Measurements from ENCODE around the gene NYAP2. TPM values are rescaled to one million over a fixed set of nuclear protein-coding genes. Genes with fewer than 3 reads are reported as not detected.

The NYAP2 gene
- total and polyA plus RNA-seq, 10 of the 15 experiments (the other 5 are each of a cell fraction or from before 2014, with no cell fraction given) = 0.03 TPM; not detected in 9

- TF ChIP-seq, protein P1, sequence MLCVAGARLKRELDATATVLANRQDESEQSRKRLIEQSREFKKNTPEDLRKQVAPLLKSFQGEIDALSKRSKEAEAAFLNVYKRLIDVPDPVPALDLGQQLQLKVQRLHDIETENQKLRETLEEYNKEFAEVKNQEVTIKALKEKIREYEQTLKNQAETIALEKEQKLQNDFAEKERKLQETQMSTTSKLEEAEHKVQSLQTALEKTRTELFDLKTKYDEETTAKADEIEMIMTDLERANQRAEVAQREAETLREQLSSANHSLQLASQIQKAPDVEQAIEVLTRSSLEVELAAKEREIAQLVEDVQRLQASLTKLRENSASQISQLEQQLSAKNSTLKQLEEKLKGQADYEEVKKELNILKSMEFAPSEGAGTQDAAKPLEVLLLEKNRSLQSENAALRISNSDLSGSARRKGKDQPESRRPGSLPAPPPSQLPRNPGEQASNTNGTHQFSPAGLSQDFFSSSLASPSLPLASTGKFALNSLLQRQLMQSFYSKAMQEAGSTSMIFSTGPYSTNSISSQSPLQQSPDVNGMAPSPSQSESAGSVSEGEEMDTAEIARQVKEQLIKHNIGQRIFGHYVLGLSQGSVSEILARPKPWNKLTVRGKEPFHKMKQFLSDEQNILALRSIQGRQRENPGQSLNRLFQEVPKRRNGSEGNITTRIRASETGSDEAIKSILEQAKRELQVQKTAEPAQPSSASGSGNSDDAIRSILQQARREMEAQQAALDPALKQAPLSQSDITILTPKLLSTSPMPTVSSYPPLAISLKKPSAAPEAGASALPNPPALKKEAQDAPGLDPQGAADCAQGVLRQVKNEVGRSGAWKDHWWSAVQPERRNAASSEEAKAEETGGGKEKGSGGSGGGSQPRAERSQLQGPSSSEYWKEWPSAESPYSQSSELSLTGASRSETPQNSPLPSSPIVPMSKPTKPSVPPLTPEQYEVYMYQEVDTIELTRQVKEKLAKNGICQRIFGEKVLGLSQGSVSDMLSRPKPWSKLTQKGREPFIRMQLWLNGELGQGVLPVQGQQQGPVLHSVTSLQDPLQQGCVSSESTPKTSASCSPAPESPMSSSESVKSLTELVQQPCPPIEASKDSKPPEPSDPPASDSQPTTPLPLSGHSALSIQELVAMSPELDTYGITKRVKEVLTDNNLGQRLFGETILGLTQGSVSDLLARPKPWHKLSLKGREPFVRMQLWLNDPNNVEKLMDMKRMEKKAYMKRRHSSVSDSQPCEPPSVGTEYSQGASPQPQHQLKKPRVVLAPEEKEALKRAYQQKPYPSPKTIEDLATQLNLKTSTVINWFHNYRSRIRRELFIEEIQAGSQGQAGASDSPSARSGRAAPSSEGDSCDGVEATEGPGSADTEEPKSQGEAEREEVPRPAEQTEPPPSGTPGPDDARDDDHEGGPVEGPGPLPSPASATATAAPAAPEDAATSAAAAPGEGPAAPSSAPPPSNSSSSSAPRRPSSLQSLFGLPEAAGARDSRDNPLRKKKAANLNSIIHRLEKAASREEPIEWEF (IDR thresholded peaks at IDR 0.05; ENCODE audit: insufficient replicate concordance, low read depth, low read length) = no peak
- no peak for TF ChIP-seq TCF12 (IDR thresholded peaks at IDR 0.05; ENCODE audit: low read depth, low read length)
- no peak for TF ChIP-seq KAT2A (conservative IDR thresholded peaks at IDR 0.05; ENCODE audit: control insufficient read depth, low read depth, low read length)
- TF ChIP-seq, protein P2, sequence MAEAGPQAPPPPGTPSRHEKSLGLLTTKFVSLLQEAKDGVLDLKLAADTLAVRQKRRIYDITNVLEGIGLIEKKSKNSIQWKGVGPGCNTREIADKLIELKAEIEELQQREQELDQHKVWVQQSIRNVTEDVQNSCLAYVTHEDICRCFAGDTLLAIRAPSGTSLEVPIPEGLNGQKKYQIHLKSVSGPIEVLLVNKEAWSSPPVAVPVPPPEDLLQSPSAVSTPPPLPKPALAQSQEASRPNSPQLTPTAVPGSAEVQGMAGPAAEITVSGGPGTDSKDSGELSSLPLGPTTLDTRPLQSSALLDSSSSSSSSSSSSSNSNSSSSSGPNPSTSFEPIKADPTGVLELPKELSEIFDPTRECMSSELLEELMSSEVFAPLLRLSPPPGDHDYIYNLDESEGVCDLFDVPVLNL (IDR thresholded peaks at IDR 0.05; ENCODE audit: low read depth, low read length) = no peak
Observed at GRCh38 chr2:225354281-225354774, 45.2 kb upstream of the NYAP2 start (continued).

DNA sequence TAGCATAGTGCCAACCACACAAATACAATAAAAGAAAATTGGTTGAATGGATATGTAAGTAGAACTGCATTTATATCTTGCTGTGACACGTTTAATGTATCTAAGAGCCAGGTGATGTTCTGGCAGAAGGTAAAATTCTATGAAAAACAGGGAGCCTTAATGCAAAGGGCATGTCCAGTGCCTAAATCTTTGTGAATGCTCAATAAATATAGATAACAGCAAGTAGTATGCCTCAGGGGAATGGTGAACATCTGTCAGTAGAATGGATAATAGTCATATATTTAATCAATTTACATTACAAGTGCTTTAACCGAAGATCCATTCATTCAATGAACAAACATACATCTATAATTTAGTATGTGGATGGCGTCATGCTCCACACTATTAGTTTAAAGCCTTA is 43.7 kb upstream of the NYAP2 start:
- H3K4me3 ChIP-seq = no peak overlapping the region
- no peaks in the 10 kb centered on the region for H4K20me1 ChIP-seq (ENCODE audit: control insufficient read depth, insufficient read depth)
- no peak for ATAC-seq
- no peak overlapping the region for H3K27ac ChIP-seq (ENCODE audit: control insufficient read depth, insufficient read depth)
- H3K4me2 ChIP-seq (ENCODE audit: control insufficient read depth, insufficient read depth) = no peak overlapping the region
- 0% methylated on average over 3 of the region's 3 CpGs for WGBS (ENCODE audit: insufficient coverage, insufficient replicate concordance, low lambda C conversion rate, missing lambda C conversion rate)
- no peaks in the 10 kb centered on the region for H3K79me2 ChIP-seq (ENCODE audit: control insufficient read depth, insufficient read depth, low read length)
- H2AFZ ChIP-seq (ENCODE audit: control insufficient read depth, low read depth, low read length) = no peak overlapping the region
- in situ Hi-C loops (cut with MboI) = no loop called here
- ChIA-PET RAD21 (ENCODE audit: unreplicated experiment) (no interaction called here), SMC1A (ENCODE audit: uncharacterized antibody, unreplicated experiment) (no interaction called here), CTCF (no interaction called here), POLR2A (no interaction called here)
- no peak overlapping the region for H3K9ac ChIP-seq (ENCODE audit: control insufficient read depth, insufficient read depth, low read length)
- H3K9me3 ChIP-seq (replicated peaks; ENCODE audit: control insufficient read depth, insufficient read depth, low read length) = no peaks in the 10 kb centered on the region
- no TSS peak for BruUV-seq (replicated peaks)
- DNase-seq (ENCODE audit: low read depth, low spot score) = no peak
- H3K4me1 ChIP-seq (ENCODE audit: control insufficient read depth, insufficient read depth, low read length) = no peaks in the 10 kb centered on the region
- FAIRE-seq = no peak
- no peaks in the 10 kb centered on the region; a peak in 1 of 4 replicates for H3K27me3 ChIP-seq (replicated peaks in 1 of 2; ENCODE audit: control insufficient read depth in 2 of 2, insufficient read depth in 2 of 2, low read length in 1 of 2)
- intact Hi-C loops (cut with micrococcal nuclease; ENCODE audit: unreplicated experiment) = no loop called here
- H3K36me3 ChIP-seq (ENCODE audit: control insufficient read depth in 2 of 2, insufficient read depth in 2 of 2, low read length in 1 of 2) = no peaks in the 10 kb centered on the region
- TF ChIP-seq ZBTB11 (CRISPR knock-in tag; IDR thresholded peaks at IDR 0.05) = no peak
- no peak for TF ChIP-seq CREM (IDR thresholded peaks at IDR 0.05; ENCODE audit: low read depth)
- TF ChIP-seq, protein P3, sequence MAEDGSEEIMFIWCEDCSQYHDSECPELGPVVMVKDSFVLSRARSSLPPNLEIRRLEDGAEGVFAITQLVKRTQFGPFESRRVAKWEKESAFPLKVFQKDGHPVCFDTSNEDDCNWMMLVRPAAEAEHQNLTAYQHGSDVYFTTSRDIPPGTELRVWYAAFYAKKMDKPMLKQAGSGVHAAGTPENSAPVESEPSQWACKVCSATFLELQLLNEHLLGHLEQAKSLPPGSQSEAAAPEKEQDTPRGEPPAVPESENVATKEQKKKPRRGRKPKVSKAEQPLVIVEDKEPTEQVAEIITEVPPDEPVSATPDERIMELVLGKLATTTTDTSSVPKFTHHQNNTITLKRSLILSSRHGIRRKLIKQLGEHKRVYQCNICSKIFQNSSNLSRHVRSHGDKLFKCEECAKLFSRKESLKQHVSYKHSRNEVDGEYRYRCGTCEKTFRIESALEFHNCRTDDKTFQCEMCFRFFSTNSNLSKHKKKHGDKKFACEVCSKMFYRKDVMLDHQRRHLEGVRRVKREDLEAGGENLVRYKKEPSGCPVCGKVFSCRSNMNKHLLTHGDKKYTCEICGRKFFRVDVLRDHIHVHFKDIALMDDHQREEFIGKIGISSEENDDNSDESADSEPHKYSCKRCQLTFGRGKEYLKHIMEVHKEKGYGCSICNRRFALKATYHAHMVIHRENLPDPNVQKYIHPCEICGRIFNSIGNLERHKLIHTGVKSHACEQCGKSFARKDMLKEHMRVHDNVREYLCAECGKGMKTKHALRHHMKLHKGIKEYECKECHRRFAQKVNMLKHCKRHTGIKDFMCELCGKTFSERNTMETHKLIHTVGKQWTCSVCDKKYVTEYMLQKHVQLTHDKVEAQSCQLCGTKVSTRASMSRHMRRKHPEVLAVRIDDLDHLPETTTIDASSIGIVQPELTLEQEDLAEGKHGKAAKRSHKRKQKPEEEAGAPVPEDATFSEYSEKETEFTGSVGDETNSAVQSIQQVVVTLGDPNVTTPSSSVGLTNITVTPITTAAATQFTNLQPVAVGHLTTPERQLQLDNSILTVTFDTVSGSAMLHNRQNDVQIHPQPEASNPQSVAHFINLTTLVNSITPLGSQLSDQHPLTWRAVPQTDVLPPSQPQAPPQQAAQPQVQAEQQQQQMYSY (CRISPR knock-in tag; IDR thresholded peaks at IDR 0.05) = no peak
- no peak for TF ChIP-seq JUNB (IDR thresholded peaks at IDR 0.05)

Data from GM12878 (cell line).